Stimulated activated CD4-positive, alpha-beta T cell treated with anti-CD3 and anti-CD28 coated beads, Interleukin-15, amount 100 ng/mL, for 48 hours (primary cell): Measurements from ENCODE around the gene SETD3.

Experiments used
- DNase-seq, 2 donors: peaks; one replicate each; pipeline ENCODE4 v3.0.0-alpha.2; 2020; ENCODE audit warnings: low read depth in 2 of 2

The SETD3 gene

GRCh38 chr14:99394602-99395156, 86.0 kb downstream of the SETD3 start:
- DNase-seq = no peak

- DNase-seq = no peak
These were observed 87.5 kb downstream of the SETD3 start for GRCh38 chr14:99393059-99393655.

- no peak for DNase-seq
These were observed 89.0 kb downstream of the SETD3 start for GRCh38 chr14:99391671-99392070.

- peak in 1 of 2 donors; percentile 28 for DNase-seq
These were observed 91.4 kb downstream of the SETD3 start for GRCh38 chr14:99389174-99389826.

GRCh38 chr14:99388286-99388685, 92.4 kb downstream of the SETD3 start:
- no peak for DNase-seq

GRCh38 chr14:99387880-99388279, 92.8 kb downstream of the SETD3 start:
- DNase-seq = no peak

- DNase-seq = no peak
These were observed 95.9 kb downstream of the SETD3 start for GRCh38 chr14:99384450-99385417.

GRCh38 chr14:99383472-99384449, 96.9 kb downstream of the SETD3 start:
- no peak for DNase-seq

GRCh38 chr14:99382781-99383471, 97.7 kb downstream of the SETD3 start:
- DNase-seq = no peak

- DNase-seq = no peak
These were observed 98.6 kb downstream of the SETD3 start for GRCh38 chr14:99382071-99382470.

- no peak for DNase-seq
These were observed 99.0 kb downstream of the SETD3 start for GRCh38 chr14:99381688-99382060.

GRCh38 chr14:99380991-99381687, 99.5 kb downstream of the SETD3 start:
- no peak for DNase-seq

GRCh38 chr14:99380402-99380801, 100.3 kb downstream of the SETD3 start:
- DNase-seq = no peak

- DNase-seq = no peak
These were observed 101.9 kb downstream of the SETD3 start for GRCh38 chr14:99378782-99379214.

- DNase-seq = no peak
These were observed 102.7 kb downstream of the SETD3 start for GRCh38 chr14:99377951-99378350.

GRCh38 chr14:99374964-99375363, 105.7 kb downstream of the SETD3 start:
- no peak for DNase-seq

GRCh38 chr14:99363616-99364290, 116.9 kb downstream of the SETD3 start:
- no peak for DNase-seq

- no peak for DNase-seq
These were observed 117.6 kb downstream of the SETD3 start for GRCh38 chr14:99363051-99363450.

GRCh38 chr14:99361596-99362215, 119.0 kb downstream of the SETD3 start:
- DNase-seq = no peak
